ENCODE measurements around the gene TBPL2.
"Not testable (repeated sequence)": the region's sequence is repeated elsewhere in the genome, so short reads cannot be mapped to it uniquely, and the experiment has no call there.

The TBPL2 gene

GRCh38 chr14:55440385-55440784 lies at the start of gene TBPL2:
TSS of gene TBPL2 (minus strand) at chr14:55440616. CDS start at chr14:55440449, 167 bp downstream.
- no peaks in the 10 kb centered on the region for H3K9me3 ChIP-seq (replicated peaks in 1 of 11)
- H4K20me1 ChIP-seq, result no peaks in the 10 kb centered on the region
- TF ChIP-seq Cebpa-rat (IDR thresholded peaks at IDR 0.05), result no peak
- H3K36me3 ChIP-seq, result no peaks in the 10 kb centered on the region
- H3K27me3 ChIP-seq, result no peaks in the 10 kb centered on the region; a peak in 1 of 22 replicates
- H3K4me1 ChIP-seq, result no peaks in the 10 kb centered on the region
- no peak within 1 kb of the TSS for H3K9ac ChIP-seq
- H3K4me3 ChIP-seq, result no peak within 1 kb of the TSS
- no peak within 1 kb of the TSS for H3K27ac ChIP-seq
- H3K4me2 ChIP-seq, result no peak within 1 kb of the TSS

DNA sequence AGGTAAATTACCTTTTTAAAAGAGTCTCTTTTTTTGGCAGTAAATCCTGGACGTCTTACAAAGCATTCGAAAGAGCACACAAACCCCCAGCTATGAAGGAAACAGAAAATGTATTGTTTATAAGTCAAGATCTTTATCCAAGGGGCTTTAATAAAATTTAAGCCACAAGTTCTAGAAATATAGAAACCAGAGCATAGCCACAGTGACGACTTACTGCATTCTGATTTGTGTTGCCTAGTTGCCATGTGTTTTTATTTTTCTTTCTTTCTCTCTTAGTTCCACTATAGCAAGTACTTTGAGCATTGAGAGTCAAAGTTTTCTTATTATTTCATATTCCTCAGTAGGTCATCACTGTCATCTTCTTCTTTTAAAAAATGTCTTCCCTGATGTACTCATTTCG lies 47.8 kb upstream of the TBPL2 start:
- Histone ChIP-seq H4K20me1 (no peaks in the 10 kb centered on the region), H3K4me1 (0 out of 20 replicates have a peak, but pooled peaks cover 0 to 6% (median 0%) of the 10 kb centered on the region in 10 experiments), H3K27me3 (no peaks in the 10 kb centered on the region), H3K4me2 (no peak overlapping the region), H3K36me3 (no peaks in the 10 kb centered on the region), H3K27ac (no peak overlapping the region), H3K9ac (no peak overlapping the region), H3K9me3 (replicated peaks in 1 of 11) (no peaks in the 10 kb centered on the region), H3K4me3 (no peak overlapping the region)
- TF ChIP-seq Cebpa-rat (IDR thresholded peaks at IDR 0.05), result no peak

- no peaks in the 10 kb centered on the region for H3K9me3 ChIP-seq (replicated peaks in 1 of 11)
- H3K4me2 ChIP-seq, result no peak overlapping the region
- H3K4me3 ChIP-seq, result no peak overlapping the region
- no peaks in the 10 kb centered on the region for H3K27me3 ChIP-seq
- H3K36me3 ChIP-seq, result no peaks in the 10 kb centered on the region
- H4K20me1 ChIP-seq, result no peaks in the 10 kb centered on the region
- no peak overlapping the region for H3K9ac ChIP-seq
- H3K4me1 ChIP-seq, result no peaks in the 10 kb centered on the region
- no peak for TF ChIP-seq Cebpa-rat (IDR thresholded peaks at IDR 0.05)
- H3K27ac ChIP-seq, result no peak overlapping the region
These were observed 42.7 kb upstream of the TBPL2 start for GRCh38 chr14:55482936-55483605.

DNA sequence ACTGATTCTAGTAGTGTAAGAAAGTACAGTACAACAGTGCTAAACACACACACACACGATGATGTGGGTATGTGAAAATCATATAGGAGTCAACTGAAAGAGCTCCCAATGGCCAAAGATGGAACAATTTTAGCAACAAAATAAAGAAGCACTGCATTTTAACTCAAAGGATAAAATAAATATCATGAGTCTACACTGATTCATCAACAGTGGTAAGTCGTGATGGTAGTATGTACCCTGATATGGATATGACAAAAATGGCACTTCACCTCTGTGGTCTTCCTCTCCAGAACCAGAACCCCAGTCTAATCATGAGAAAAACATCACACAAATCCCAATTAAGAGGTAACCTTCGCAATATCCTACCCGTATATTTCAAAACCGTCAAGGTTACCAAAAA lies 41.4 kb upstream of the TBPL2 start:
- H3K9ac ChIP-seq, result no peak overlapping the region
- no peak overlapping the region for H3K4me3 ChIP-seq
- no peaks in the 10 kb centered on the region for H3K4me1 ChIP-seq
- H3K36me3 ChIP-seq, result no peaks in the 10 kb centered on the region
- no peaks in the 10 kb centered on the region for H3K27me3 ChIP-seq
- H3K9me3 ChIP-seq (replicated peaks in 1 of 11), result no peaks in the 10 kb centered on the region
- H3K27ac ChIP-seq, result no peak overlapping the region
- no peaks in the 10 kb centered on the region for H4K20me1 ChIP-seq
- no peak overlapping the region for H3K4me2 ChIP-seq
- no peak for TF ChIP-seq Cebpa-rat (IDR thresholded peaks at IDR 0.05)

GRCh38 chr14:55477680-55478079 lies 37.3 kb upstream of the TBPL2 start:
- TF ChIP-seq Cebpa-rat (IDR thresholded peaks at IDR 0.05), result no peak
- Histone ChIP-seq H3K4me2 (no peak overlapping the region), H3K4me1 (no peaks in the 10 kb centered on the region), H3K27ac (no peak overlapping the region), H4K20me1 (no peaks in the 10 kb centered on the region), H3K9ac (no peak overlapping the region), H3K27me3 (no peaks in the 10 kb centered on the region), H3K4me3 (no peak overlapping the region), H3K9me3 (replicated peaks in 1 of 11) (no peaks in the 10 kb centered on the region), H3K36me3 (no peaks in the 10 kb centered on the region)

GRCh38 chr14:55476448-55476847 lies 36.0 kb upstream of the TBPL2 start:
- H3K9me3 ChIP-seq (replicated peaks in 1 of 11); H3K4me2 ChIP-seq; H3K4me3 ChIP-seq; H3K4me1 ChIP-seq; H3K9ac ChIP-seq; H3K27me3 ChIP-seq; H4K20me1 ChIP-seq; H3K36me3 ChIP-seq; H3K27ac ChIP-seq: not testable (repeated sequence)

DNA sequence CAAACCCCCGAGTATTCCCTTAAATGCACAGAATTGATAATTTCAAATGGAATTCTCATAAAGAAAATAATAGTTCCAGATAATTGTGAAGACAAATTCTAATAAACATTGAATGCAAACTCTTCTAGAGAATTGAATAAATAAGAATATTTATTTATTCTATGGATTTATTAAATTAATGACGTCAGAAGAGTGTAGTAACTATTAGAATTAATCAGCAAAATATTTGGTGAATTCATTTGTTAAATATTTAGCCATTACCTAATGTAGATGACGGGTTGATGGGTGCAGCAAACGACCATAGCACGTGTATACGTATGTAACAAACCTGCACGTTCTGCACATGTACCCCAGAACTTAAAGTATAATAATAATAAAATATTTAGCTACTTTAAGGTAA lies 33.4 kb upstream of the TBPL2 start:
- Histone ChIP-seq H3K9me3 (replicated peaks in 1 of 11) (peaks cover 4 to 7% (median 5%) of the 10 kb centered on the region in 11 experiments; a peak in 18 of 22 replicates), H3K4me2 (no peak overlapping the region), H4K20me1 (no peaks in the 10 kb centered on the region), H3K36me3 (no peaks in the 10 kb centered on the region), H3K9ac (no peak overlapping the region), H3K4me1 (peaks cover 0 to 16% (median 8%) of the 10 kb centered on the region in 10 experiments; a peak in 13 of 20 replicates), H3K4me3 (no peak overlapping the region), H3K27ac (no peak overlapping the region), H3K27me3 (no peaks in the 10 kb centered on the region)
- no peak for TF ChIP-seq Cebpa-rat (IDR thresholded peaks at IDR 0.05)

DNA sequence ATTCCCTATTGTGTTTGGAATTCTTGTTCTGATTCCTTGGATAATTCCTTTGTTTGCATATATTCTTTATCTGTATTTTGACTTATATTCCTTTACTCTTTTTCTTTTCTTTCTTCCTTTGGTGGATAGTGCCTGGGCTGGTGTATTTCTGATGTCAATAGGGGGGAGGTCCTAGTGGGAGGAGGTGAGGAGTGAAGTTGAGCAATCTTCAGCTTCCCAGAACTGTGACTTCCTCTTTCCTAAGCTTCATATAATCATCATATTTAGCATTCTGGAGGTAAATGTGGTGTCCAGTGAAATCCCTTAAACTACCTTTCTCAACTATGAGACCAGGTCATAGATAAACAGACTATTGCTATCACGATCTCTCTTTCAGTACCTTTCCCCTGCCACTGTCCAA lies 29.6 kb upstream of the TBPL2 start:
- no peaks in the 10 kb centered on the region for H4K20me1 ChIP-seq
- TF ChIP-seq Cebpa-rat (IDR thresholded peaks at IDR 0.05), result peak in 3 of 11 experiments; percentile 23 to 62 (median 47); a peak in 2 of 22 replicates
- H3K36me3 ChIP-seq, result peaks cover 0 to 5% (median 0%) of the 10 kb centered on the region in 11 experiments; a peak in 1 of 22 replicates
- peak overlapping the region in 6 of 11 experiments; percentile 8 to 67 (median 56); a peak in 12 of 22 replicates for H3K4me2 ChIP-seq
- no peak overlapping the region for H3K4me3 ChIP-seq
- H3K9me3 ChIP-seq (replicated peaks in 1 of 11), result peaks cover 17 to 25% (median 20%) of the 10 kb centered on the region in 11 experiments
- H3K27me3 ChIP-seq, result no peaks in the 10 kb centered on the region
- H3K9ac ChIP-seq, result no peak overlapping the region
- H3K4me1 ChIP-seq, result peaks cover 0 to 16% (median 8%) of the 10 kb centered on the region in 10 experiments; a peak in 13 of 20 replicates
- H3K27ac ChIP-seq, result peak overlapping the region in 2 of 11 experiments; percentile 8 to 42; a peak in 1 of 22 replicates

GRCh38 chr14:55467307-55467706 lies 26.9 kb upstream of the TBPL2 start:
- no peak overlapping the region for H3K4me2 ChIP-seq
- no peak overlapping the region for H3K9ac ChIP-seq
- no peak overlapping the region for H3K4me3 ChIP-seq
- H3K27ac ChIP-seq, result no peak overlapping the region
- peaks cover 0 to 5% (median 0%) of the 10 kb centered on the region in 11 experiments; a peak in 1 of 22 replicates for H3K36me3 ChIP-seq
- H4K20me1 ChIP-seq, result no peaks in the 10 kb centered on the region
- peaks cover 17 to 25% (median 20%) of the 10 kb centered on the region in 11 experiments for H3K9me3 ChIP-seq (replicated peaks in 1 of 11)
- H3K27me3 ChIP-seq, result no peaks in the 10 kb centered on the region
- H3K4me1 ChIP-seq, result peaks cover 0 to 16% (median 8%) of the 10 kb centered on the region in 10 experiments; a peak in 13 of 20 replicates
- TF ChIP-seq Cebpa-rat (IDR thresholded peaks at IDR 0.05), result no peak
